Neural progenitor cell (in vitro differentiated cells): ENCODE measurements around the gene DNAJC8. TPM values are rescaled to one million over a fixed set of nuclear protein-coding genes. Genes with fewer than 3 reads are reported as not detected.

ENCODE experiments used
- DNase-seq: peaks from one replicate; pipeline ENCODE4 v3.0.0-alpha.2; 2016; ENCODE audit warnings: low spot score
- H2AFZ ChIP-seq: fragments of 200-600 bp; sonication (generic); replicated peaks from 2 replicates; pipeline ENCODE4 v1.6.1; 2016; ENCODE audit warnings: antibody characterized with exemption
- H3F3A ChIP-seq: fragments of 200-600 bp; sonication (generic); 2 replicates; pipeline ENCODE4 v1.6.1; 2016; ENCODE audit warnings: antibody characterized with exemption, low read depth
- H3K27ac ChIP-seq: fragments of 200-600 bp; sonication (generic); 2 replicates; pipeline ENCODE4 v1.5.1; 2016; ENCODE audit warnings: mild to moderate bottlenecking
- H3K27me3 ChIP-seq: fragments of 200-600 bp; sonication (generic); 2 replicates; pipeline ENCODE4 v1.6.1; 2016; ENCODE audit warnings: mild to moderate bottlenecking, moderate library complexity
- H3K36me3 ChIP-seq: fragments of 200-600 bp; sonication (generic); 2 replicates; pipeline ENCODE4 v1.5.1; 2016
- H3K4me1 ChIP-seq: fragments of 200-600 bp; sonication (generic); 2 replicates; pipeline ENCODE4 v1.6.1; 2016; ENCODE audit warnings: mixed run types
- H3K4me2 ChIP-seq: fragments of 200-600 bp; sonication (generic); 2 replicates; pipeline ENCODE4 v1.6.1; 2016
- H3K4me3 ChIP-seq: fragments of 200-600 bp; sonication (generic); 2 replicates; pipeline ENCODE4 v1.5.1; 2016
- H3K79me2 ChIP-seq: fragments of 200-600 bp; sonication (generic); 2 replicates; pipeline ENCODE4 v1.6.1; 2016; ENCODE audit warnings: low read depth
- H3K9ac ChIP-seq: fragments of 200-600 bp; sonication (generic); 2 replicates; pipeline ENCODE4 v1.6.1; 2016
- H3K9me3 ChIP-seq: fragments of 200-600 bp; sonication (generic); 2 replicates; pipeline ENCODE4 v1.5.1; 2016; ENCODE audit warnings: low read depth
- H4K20me1 ChIP-seq: fragments of 200-600 bp; sonication (generic); 2 replicates; pipeline ENCODE4 v1.6.1; 2016; ENCODE audit warnings: low read depth
- H3K27ac Mint-ChIP-seq: 3 replicates; pipeline ENCODE4 v1.8.0; 2021; ENCODE audit warnings: mixed read lengths
- H3K27me3 Mint-ChIP-seq: 2 replicates; pipeline ENCODE4 v1.8.0; 2022; ENCODE audit warnings: low read depth, mild to moderate bottlenecking, inconsistent platforms, moderate library complexity, mixed read lengths; ENCODE audit not compliant: insufficient read depth
- H3K36me3 Mint-ChIP-seq: 3 replicates; pipeline ENCODE4 v1.8.0; 2021; ENCODE audit warnings: mixed read lengths
- H3K4me1 Mint-ChIP-seq: 3 replicates; pipeline ENCODE4 v1.8.0; 2021; ENCODE audit warnings: mixed read lengths
- H3K4me3 Mint-ChIP-seq: 3 replicates; pipeline ENCODE4 v1.8.0; 2021; ENCODE audit warnings: mild to moderate bottlenecking, moderate library complexity, mixed read lengths
- H3K9me3 Mint-ChIP-seq: 3 replicates; pipeline ENCODE4 v1.8.0; 2020; ENCODE audit warnings: mixed read lengths
- CTCF ChIP-seq: fragments of 200-600 bp; sonication (generic); IDR thresholded peaks from 2 replicates; pipeline ENCODE4 v1.5.1; 2017; ENCODE audit warnings: antibody characterized with exemption, mild to moderate bottlenecking
- EZH2 ChIP-seq: fragments of 200-600 bp; sonication (generic); IDR thresholded peaks from 2 replicates; pipeline ENCODE4 v1.6.1; 2017; ENCODE audit warnings: antibody characterized with exemption, mild to moderate bottlenecking, moderate library complexity
- EZH2phosphoT487 ChIP-seq: fragments of 200-600 bp; sonication (generic); IDR thresholded peaks from 2 replicates; pipeline ENCODE4 v1.6.1; 2017; ENCODE audit warnings: antibody characterized with exemption
- total RNA-seq: library from RNA; depleted of rRNA; stranded (reverse); fragments of >200 nt; gene quantifications from 2 replicates; pipeline ENCODE4 v1.2.3, GENCODE V29; 2015; ENCODE audit warnings: low replicate concordance

Gene DNAJC8
- total RNA-seq, 1 donor from 2014 or later = 117 TPM

GRCh38 chr1:28190337-28190979 lies 42.4 kb downstream of the DNAJC8 start:
- TF ChIP-seq CTCF (no peak), EZH2 (no peak), EZH2phosphoT487 (no peak)
- H3K4me2 ChIP-seq = no peak overlapping the region
- no peaks in the 10 kb centered on the region for H4K20me1 ChIP-seq
- H3K4me3 ChIP-seq = no peak overlapping the region
- Mint-ChIP-seq H3K27ac (no peak overlapping the region), H3K36me3 (no peaks in the 10 kb centered on the region), H3K4me1 (no peaks in the 10 kb centered on the region), H3K9me3 (no peaks in the 10 kb centered on the region), H3K27me3 (peaks cover 4% of the 10 kb centered on the region), H3K4me3 (peak overlapping the region; percentile 38)
- H3F3A ChIP-seq = peaks cover 6% of the 10 kb centered on the region
- peak overlapping the region; percentile 93 for H2AFZ ChIP-seq
- H3K27ac ChIP-seq = no peak overlapping the region
- no peaks in the 10 kb centered on the region for H3K9me3 ChIP-seq
- H3K79me2 ChIP-seq = no peaks in the 10 kb centered on the region
- no peak for DNase-seq
- H3K9ac ChIP-seq = peak overlapping the region; percentile 13
- H3K27me3 ChIP-seq = no peaks in the 10 kb centered on the region
- H3K4me1 ChIP-seq = peaks cover 7% of the 10 kb centered on the region
- H3K36me3 ChIP-seq = no peaks in the 10 kb centered on the region

GRCh38 chr1:28185071-28185470 lies 47.8 kb downstream of the DNAJC8 start:
- TF ChIP-seq CTCF = no peak
- H3K79me2 ChIP-seq = no peaks in the 10 kb centered on the region
- no peaks in the 10 kb centered on the region for H3K9me3 ChIP-seq
- Mint-ChIP-seq H3K27ac (no peak overlapping the region), H3K4me1 (no peaks in the 10 kb centered on the region), H3K9me3 (no peaks in the 10 kb centered on the region), H3K27me3 (peaks cover 3% of the 10 kb centered on the region), H3K4me3 (no peak overlapping the region), H3K36me3 (no peaks in the 10 kb centered on the region)
- no peaks in the 10 kb centered on the region for H3K27me3 ChIP-seq
- DNase-seq = no peak
- H3K4me2 ChIP-seq = no peak overlapping the region
- H4K20me1 ChIP-seq = no peaks in the 10 kb centered on the region
- H2AFZ ChIP-seq = no peak overlapping the region
- H3F3A ChIP-seq = no peaks in the 10 kb centered on the region
- no peaks in the 10 kb centered on the region for H3K4me1 ChIP-seq
- H3K4me3 ChIP-seq = no peak overlapping the region
- H3K27ac ChIP-seq = no peak overlapping the region
- H3K9ac ChIP-seq = no peak overlapping the region
- H3K36me3 ChIP-seq = no peaks in the 10 kb centered on the region

GRCh38 chr1:28180306-28181305 lies 52.2 kb downstream of the DNAJC8 start:
- H3K4me1 ChIP-seq = no peaks in the 10 kb centered on the region
- Mint-ChIP-seq H3K36me3 (no peaks in the 10 kb centered on the region), H3K4me1 (peaks cover 5% of the 10 kb centered on the region), H3K27me3 (peaks cover 2% of the 10 kb centered on the region), H3K4me3 (no peak overlapping the region), H3K9me3 (no peaks in the 10 kb centered on the region), H3K27ac (no peak overlapping the region)
- no peaks in the 10 kb centered on the region for H3F3A ChIP-seq
- no peaks in the 10 kb centered on the region for H3K79me2 ChIP-seq
- no peaks in the 10 kb centered on the region for H3K27me3 ChIP-seq
- H4K20me1 ChIP-seq = no peaks in the 10 kb centered on the region
- H3K4me3 ChIP-seq = no peak overlapping the region
- H3K9me3 ChIP-seq = no peaks in the 10 kb centered on the region
- no peak overlapping the region for H3K27ac ChIP-seq
- TF ChIP-seq CTCF (no peak), EZH2 (no peak), EZH2phosphoT487 (no peak)
- DNase-seq = no peak
- no peaks in the 10 kb centered on the region for H3K36me3 ChIP-seq
- no peak overlapping the region for H3K4me2 ChIP-seq
- H2AFZ ChIP-seq = no peak overlapping the region
- no peak overlapping the region for H3K9ac ChIP-seq
